Anterior cingulate cortex (tissue), 58 donors: Measurements from ENCODE around the gene CAMTA1.
A peak's percentile ranks its signal among the peaks of the same experiment; 100 is the strongest.

ENCODE experiments used
- DNase-seq, 58 donors: peaks; one replicate each; lab custom pipeline; 2025; lab: John Stamatoyannopoulos, UW

Gene CAMTA1

GRCh38 chr1:6991266-6991665 lies 206.0 kb downstream of the CAMTA1 start:
- no peak for DNase-seq

DNA sequence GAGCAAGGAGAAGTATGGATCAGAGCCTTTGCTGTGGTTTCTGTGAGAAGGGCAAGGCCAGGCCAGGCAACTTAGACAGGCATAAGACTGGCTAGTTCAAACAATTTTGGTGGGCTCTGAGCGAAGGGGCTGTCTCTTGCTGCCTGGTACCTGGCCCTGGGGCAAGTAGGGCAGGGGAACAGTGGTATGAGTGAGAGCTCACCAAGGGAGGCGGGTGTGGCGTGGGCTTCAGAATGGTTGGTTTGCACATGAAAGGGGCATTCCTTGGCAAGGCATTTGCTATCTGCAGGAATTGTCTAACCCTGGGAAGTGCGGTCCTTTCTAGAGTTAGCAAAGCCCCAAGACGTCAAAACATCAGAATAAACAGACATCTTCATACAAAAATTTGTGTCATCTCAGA lies 210.5 kb downstream of the CAMTA1 start:
- no peak for DNase-seq

DNA sequence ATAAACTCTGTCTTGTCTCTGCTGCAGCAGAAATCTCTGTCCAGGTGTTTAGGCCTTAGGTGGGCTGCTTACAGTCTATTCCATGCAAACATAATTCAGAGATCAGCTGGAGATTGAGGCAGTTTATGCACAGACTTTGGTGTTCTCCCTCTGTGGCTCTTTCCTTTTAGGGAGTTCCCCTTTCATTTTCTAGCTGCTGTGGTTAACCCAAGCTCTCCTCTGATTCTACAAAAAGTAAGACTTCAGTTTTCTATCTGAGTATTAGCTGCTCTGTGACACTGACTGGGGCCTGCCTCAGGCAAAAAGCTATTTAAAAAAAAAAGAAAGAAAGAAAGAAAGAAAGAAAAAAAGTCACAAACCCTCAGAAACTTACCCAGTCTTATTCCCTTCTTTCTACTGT lies 211.1 kb downstream of the CAMTA1 start:
- no peak for DNase-seq

- DNase-seq = no peak
Measured at GRCh38 chr1:6996866-6997265, 211.6 kb downstream of the CAMTA1 start.

DNA sequence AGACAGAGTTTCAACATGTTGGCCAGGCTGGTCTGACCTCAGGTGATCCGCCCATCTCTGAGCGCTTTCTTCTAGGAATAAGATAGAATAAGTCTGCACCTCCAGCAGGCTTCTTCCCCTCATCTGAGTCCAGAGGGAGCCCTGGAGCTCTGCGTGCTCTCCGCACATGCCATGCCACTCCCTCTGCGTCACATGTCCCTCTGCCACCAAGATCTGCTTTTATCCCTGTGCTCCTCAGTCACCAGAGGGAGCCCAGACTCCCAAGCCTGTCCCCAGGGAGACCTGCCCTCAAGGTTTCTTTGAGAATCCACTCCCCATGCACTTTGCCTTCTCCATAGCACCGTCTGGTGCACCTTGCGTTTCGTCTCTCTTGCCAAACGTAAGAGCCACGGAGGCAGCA lies 213.0 kb downstream of the CAMTA1 start:
- DNase-seq = no peak

GRCh38 chr1:6999826-7000225 lies 214.6 kb downstream of the CAMTA1 start:
- no peak for DNase-seq

GRCh38 chr1:7000720-7001119 lies 215.5 kb downstream of the CAMTA1 start:
- DNase-seq = no peak

- no peak for DNase-seq
Measured at GRCh38 chr1:7002728-7003127, 217.5 kb downstream of the CAMTA1 start.

- DNase-seq = no peak
Measured at GRCh38 chr1:7003676-7004075, 218.4 kb downstream of the CAMTA1 start.

DNA sequence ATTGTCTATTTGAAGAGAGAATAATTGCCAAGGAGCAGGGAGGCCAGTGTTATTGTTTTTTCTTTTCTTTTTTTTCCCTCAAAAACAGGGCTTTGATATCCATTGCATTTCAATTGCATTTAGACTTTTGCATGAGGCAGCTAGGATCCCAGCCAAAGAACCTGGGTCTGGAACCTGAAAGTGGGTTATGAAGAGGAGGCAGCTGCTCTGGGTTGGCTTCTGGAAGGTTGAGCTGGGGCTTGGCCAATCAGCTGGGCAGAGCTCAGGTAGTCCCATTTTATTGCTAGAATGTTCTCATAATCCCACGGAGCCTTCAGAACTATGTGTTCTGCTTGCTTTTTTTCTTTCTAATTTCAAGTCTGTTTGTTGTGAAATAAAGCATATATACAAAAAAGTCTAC lies 218.9 kb downstream of the CAMTA1 start:
- DNase-seq = no peak

GRCh38 chr1:7005762-7006161 lies 220.5 kb downstream of the CAMTA1 start:
- no peak for DNase-seq

- no peak for DNase-seq
Measured at GRCh38 chr1:7006996-7007871, 222.0 kb downstream of the CAMTA1 start.

DNA sequence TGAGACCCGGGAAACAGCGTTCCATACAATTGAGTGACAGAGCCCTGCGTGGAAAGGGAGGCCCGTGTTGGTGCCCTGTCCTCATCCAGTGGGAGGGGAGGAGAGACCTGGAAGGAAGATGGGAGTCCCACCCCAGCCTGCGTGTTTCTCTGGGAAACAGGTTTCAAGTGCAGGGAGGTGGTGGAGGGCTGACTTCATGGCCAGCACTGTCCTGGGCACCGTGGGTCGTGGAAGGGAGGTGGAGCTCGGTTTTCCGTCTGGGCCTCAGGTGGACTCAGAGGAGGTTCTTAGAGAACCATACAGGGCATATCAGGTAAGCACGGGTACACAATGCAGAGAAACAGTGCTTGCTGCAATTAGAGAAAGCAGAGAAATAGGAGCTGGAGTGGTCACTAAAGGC lies 222.6 kb downstream of the CAMTA1 start:
- DNase-seq = no peak

DNA sequence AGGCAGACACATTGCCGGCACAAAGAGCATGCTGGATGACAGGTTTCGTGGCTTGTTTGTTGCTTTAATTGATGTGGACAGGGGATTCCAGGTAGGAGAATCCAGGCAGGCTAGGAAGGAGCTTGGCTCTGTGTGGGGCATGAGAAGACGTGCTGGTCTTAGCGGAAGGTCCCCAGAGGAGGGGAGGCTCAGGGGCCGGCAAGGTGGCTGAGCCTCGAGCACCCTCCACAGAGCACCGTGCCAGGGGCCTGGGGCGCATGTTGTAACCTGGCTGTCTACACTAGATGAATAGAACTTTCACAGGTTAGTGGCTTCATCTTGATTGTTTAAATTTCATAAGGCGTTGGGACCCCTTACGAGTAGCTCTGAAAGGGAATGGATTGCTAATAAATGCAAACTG lies 223.1 kb downstream of the CAMTA1 start:
- no peak for DNase-seq

DNA sequence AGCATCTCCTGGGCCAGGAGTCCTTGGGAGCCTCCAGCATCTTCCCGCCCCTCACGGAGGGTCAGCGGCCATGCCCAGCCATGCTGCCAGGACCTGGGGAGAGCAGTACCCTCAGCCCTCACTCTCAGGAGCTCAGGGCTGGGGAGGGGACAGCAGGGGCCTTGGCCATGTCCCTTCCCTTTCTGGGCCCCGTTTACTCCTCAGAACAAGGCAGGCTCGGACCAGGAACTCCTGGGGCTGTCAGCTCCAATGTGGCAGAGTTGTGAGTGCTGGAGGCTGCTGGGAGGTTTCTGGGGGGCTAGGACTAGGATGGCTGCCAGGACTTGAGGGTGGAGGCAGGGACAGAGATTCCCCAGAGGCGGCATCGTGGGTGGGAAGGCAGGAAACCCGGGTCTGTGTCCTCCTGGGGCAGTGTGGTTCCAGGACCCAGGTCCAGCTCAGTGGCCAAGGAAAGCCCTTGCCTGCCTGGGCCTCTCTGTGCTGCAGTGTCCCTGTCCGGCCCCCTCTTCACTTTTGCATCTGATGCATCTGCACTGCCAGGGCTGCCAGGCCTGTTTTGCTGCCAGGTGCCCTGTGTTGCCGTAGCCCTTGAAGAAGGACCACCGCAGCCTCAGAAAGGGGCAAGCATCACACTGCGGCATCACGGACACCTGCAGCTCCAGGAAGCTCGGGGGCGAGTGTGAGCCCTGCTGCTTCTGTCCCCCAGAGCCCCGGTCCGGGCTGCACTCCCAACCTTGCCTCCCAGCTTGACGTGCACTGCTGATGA lies 223.9 kb downstream of the CAMTA1 start:
- DNase-seq = no peak

- no peak for DNase-seq
Measured at GRCh38 chr1:7009741-7010525, 224.7 kb downstream of the CAMTA1 start.

DNA sequence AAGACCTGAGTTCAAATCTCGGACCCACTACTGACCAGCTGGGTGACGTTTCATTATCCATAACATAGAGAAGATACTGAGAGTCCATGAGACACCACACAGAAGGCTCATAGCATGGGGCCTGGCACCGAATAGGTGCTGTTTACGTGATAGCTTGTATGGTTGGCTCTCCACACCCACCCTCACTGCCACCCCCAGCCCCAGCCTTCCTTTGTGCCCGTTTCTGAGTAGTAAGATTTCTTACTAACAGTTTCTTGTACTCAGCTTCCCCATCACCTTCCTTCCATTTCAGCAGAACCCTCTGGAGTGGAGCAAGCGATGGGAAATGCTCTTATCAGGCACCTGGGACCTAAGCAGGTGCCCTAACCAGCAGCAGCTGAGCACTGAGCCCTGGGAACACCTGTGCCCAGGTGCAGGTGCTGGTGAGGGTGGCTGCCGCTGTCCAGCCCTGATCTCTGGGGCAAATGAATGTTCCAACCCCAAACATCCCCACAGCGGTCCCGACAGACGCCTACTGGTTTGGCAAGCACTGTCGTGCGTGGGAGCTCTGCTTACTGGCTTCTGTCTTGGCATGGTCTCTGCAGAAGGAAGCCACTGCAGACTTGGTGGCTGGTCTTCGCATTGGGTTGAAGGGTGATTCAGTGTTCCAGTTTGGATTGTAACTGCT lies 225.4 kb downstream of the CAMTA1 start:
- peak in 17 of 58 donors; percentile 1 to 59 (median 22) for DNase-seq

- no peak for DNase-seq
Measured at GRCh38 chr1:7011826-7012225, 226.6 kb downstream of the CAMTA1 start.

GRCh38 chr1:7012461-7012924 lies 227.2 kb downstream of the CAMTA1 start:
- no peak for DNase-seq
